Ishikawa (cell line): ENCODE data around the gene ATP6V1E1.

ENCODE experiments used
- CEBPB ChIP-seq: IDR thresholded peaks from 2 replicates; pipeline ENCODE4 v1.6.1; 2012
- CREB1 ChIP-seq: IDR thresholded peaks from 2 replicates; pipeline ENCODE4 v1.6.1; 2012; ENCODE audit warnings: low read depth
- EGR1 ChIP-seq: IDR thresholded peaks from 2 replicates; pipeline ENCODE4 v1.6.1; 2012
- EP300 ChIP-seq: IDR thresholded peaks from 2 replicates; pipeline ENCODE4 v1.6.1; 2012; ENCODE audit warnings: borderline replicate concordance
- FOXM1 ChIP-seq: IDR thresholded peaks from 2 replicates; pipeline ENCODE4 v1.6.1; 2012; ENCODE audit warnings: low read depth, borderline replicate concordance
- MAX ChIP-seq: IDR thresholded peaks from 2 replicates; pipeline ENCODE4 v1.6.1; 2012
- NFIC ChIP-seq: IDR thresholded peaks from 2 replicates; pipeline ENCODE4 v1.6.1; 2012
- RAD21 ChIP-seq: IDR thresholded peaks from 2 replicates; pipeline ENCODE4 v1.6.1; 2012; ENCODE audit warnings: low read depth
- REST ChIP-seq: IDR thresholded peaks from 2 replicates; pipeline ENCODE4 v1.6.1; 2012; ENCODE audit warnings: low read depth, mild to moderate bottlenecking
- TAF1 ChIP-seq: IDR thresholded peaks from 2 replicates; pipeline ENCODE4 v1.6.1; 2012; ENCODE audit warnings: low read depth, mild to moderate bottlenecking
- TCF12 ChIP-seq: IDR thresholded peaks from 2 replicates; pipeline ENCODE4 v1.6.1; 2012; ENCODE audit warnings: low read depth
- TEAD4 ChIP-seq: IDR thresholded peaks from 2 replicates; pipeline ENCODE4 v1.6.1; 2012
- USF1 ChIP-seq: IDR thresholded peaks from 2 replicates; pipeline ENCODE4 v1.6.1; 2012
- YY1 ChIP-seq: IDR thresholded peaks from 2 replicates; pipeline ENCODE4 v1.6.1; 2012; ENCODE audit warnings: low read depth
- ZBTB7A ChIP-seq: IDR thresholded peaks from 2 replicates; pipeline ENCODE4 v1.6.1; 2012; ENCODE audit warnings: low read depth

ATP6V1E1 gene

GRCh38 chr22:17606496-17606895, 22.1 kb downstream of the ATP6V1E1 start:
- TF ChIP-seq EP300 (no peak), CEBPB (no peak), TEAD4 (no peak), ZBTB7A (no peak)

- TF ChIP-seq USF1 (no peak), FOXM1 (no peak), TAF1 (no peak), CREB1 (no peak)
These were observed 24.9 kb downstream of the ATP6V1E1 start for GRCh38 chr22:17603668-17604067.

- TF ChIP-seq TCF12: no peak
- no peak for TF ChIP-seq CEBPB
- TF ChIP-seq YY1: no peak
- no peak for TF ChIP-seq NFIC
- no peak for TF ChIP-seq CREB1
- no peak for TF ChIP-seq TEAD4
- TF ChIP-seq ZBTB7A: no peak
- no peak for TF ChIP-seq EP300
- no peak for TF ChIP-seq MAX
- no peak for TF ChIP-seq TAF1
- TF ChIP-seq USF1: no peak
- TF ChIP-seq EGR1: no peak
- no peak for TF ChIP-seq RAD21
- TF ChIP-seq REST: no peak
- no peak for TF ChIP-seq FOXM1
These were observed 27.5 kb downstream of the ATP6V1E1 start for GRCh38 chr22:17601031-17601430.

- TF ChIP-seq EP300 (no peak), TAF1 (no peak), YY1 (no peak), CEBPB (no peak)
These were observed 30.2 kb downstream of the ATP6V1E1 start for GRCh38 chr22:17598318-17598717.

- TF ChIP-seq MAX: no peak
- TF ChIP-seq EGR1: no peak
- no peak for TF ChIP-seq TEAD4
- no peak for TF ChIP-seq USF1
- no peak for TF ChIP-seq EP300
- TF ChIP-seq YY1: no peak
- TF ChIP-seq NFIC: no peak
- TF ChIP-seq REST: no peak
- no peak for TF ChIP-seq CEBPB
- TF ChIP-seq RAD21: no peak
- TF ChIP-seq TAF1: no peak
- no peak for TF ChIP-seq ZBTB7A
- TF ChIP-seq FOXM1: no peak
These were observed 31.3 kb downstream of the ATP6V1E1 start for GRCh38 chr22:17597217-17597616.

GRCh38 chr22:17596226-17596625, 32.3 kb downstream of the ATP6V1E1 start:
- no peak for TF ChIP-seq EGR1
- TF ChIP-seq FOXM1: no peak
- no peak for TF ChIP-seq ZBTB7A
- no peak for TF ChIP-seq TCF12
- TF ChIP-seq TEAD4: no peak
- TF ChIP-seq TAF1: no peak
- no peak for TF ChIP-seq RAD21
- no peak for TF ChIP-seq CREB1
- no peak for TF ChIP-seq MAX
- TF ChIP-seq USF1: no peak
- TF ChIP-seq CEBPB: no peak
